ENCODE results near the gene PCDH9. TPM values are rescaled to one million over a fixed set of nuclear protein-coding genes. Genes with fewer than 3 reads are reported as not detected.
A peak's percentile ranks its signal among the peaks of the same experiment; 100 is the strongest.

PCDH9 gene
- total and polyA plus RNA-seq, 12 donors: 2.9 to 32.0 (median 15.4) TPM

GRCh38 chr13:66618702-66619101 lies 611.4 kb downstream of the PCDH9 start:
- H3K4me1 ChIP-seq: peaks cover 0 to 5% (median 0%) of the 10 kb centered on the region in 9 donors
- 64 to 68% methylated on average over 1 of the region's 1 CpG for WGBS, 2 donors
- no peaks in the 10 kb centered on the region for H3K27me3 ChIP-seq
- intact Hi-C loops (cut with DNase I): no loop called here
- H3K4me3 ChIP-seq: no peak overlapping the region
- H3K9me3 ChIP-seq: peaks cover 0 to 18% (median 0%) of the 10 kb centered on the region in 11 donors
- H3K27ac ChIP-seq: no peak overlapping the region
- TF ChIP-seq CTCF (IDR thresholded peaks at IDR 0.05): peak in 7 of 9 donors; percentile 28 to 49 (median 41)
- DNase-seq (no peak), ATAC-seq (peak in 1 of 8 donors; percentile 47)
- H3K36me3 ChIP-seq: no peaks in the 10 kb centered on the region

- Histone ChIP-seq H3K27me3 (no peaks in the 10 kb centered on the region), H3K36me3 (no peaks in the 10 kb centered on the region), H3K9me3 (peaks cover 0 to 18% (median 0%) of the 10 kb centered on the region in 11 donors), H3K4me1 (no peaks in the 10 kb centered on the region), H3K4me3 (no peak overlapping the region), H3K27ac (no peak overlapping the region)
- 58 to 62% methylated on average over 7 of the region's 7 CpGs for WGBS, 2 donors
- DNase-seq (no peak), ATAC-seq (no peak)
- no peak for TF ChIP-seq CTCF (IDR thresholded peaks at IDR 0.05)
- intact Hi-C loops (cut with DNase I): no loop called here
Observed at GRCh38 chr13:66617786-66618185, 612.4 kb downstream of the PCDH9 start.

GRCh38 chr13:66612983-66613382 lies 617.2 kb downstream of the PCDH9 start:
- H3K36me3 ChIP-seq: no peaks in the 10 kb centered on the region
- no peaks in the 10 kb centered on the region for H3K27me3 ChIP-seq
- peaks cover 0 to 18% (median 0%) of the 10 kb centered on the region in 11 donors for H3K9me3 ChIP-seq
- intact Hi-C loops (cut with DNase I): no loop called here
- DNase-seq (no peak), ATAC-seq (no peak)
- H3K4me1 ChIP-seq: no peaks in the 10 kb centered on the region
- 93 to 96% methylated on average over 6 of the region's 6 CpGs for WGBS, 2 donors
- H3K4me3 ChIP-seq: no peak overlapping the region
- no peak overlapping the region for H3K27ac ChIP-seq
- TF ChIP-seq CTCF (IDR thresholded peaks at IDR 0.05): no peak

- no peak for TF ChIP-seq CTCF (IDR thresholded peaks at IDR 0.05)
- 51 to 62% methylated on average over 3 of the region's 3 CpGs for WGBS, 2 donors
- no peak for ATAC-seq
Observed at GRCh38 chr13:66586489-66586888, 643.6 kb downstream of the PCDH9 start.

More at GRCh38 chr13:66586489-66586888, 643.6 kb downstream of the PCDH9 start:
- Histone ChIP-seq H3K4me3 (no peak overlapping the region), H3K27ac (no peak overlapping the region), H3K9me3 (no peaks in the 10 kb centered on the region), H3K27me3 (no peaks in the 10 kb centered on the region), H3K36me3 (no peaks in the 10 kb centered on the region), H3K4me1 (no peaks in the 10 kb centered on the region)
- intact Hi-C loops (cut with DNase I): no loop called here
- no peak for DNase-seq
